Trophoblast cell (in vitro differentiated cells and primary cell): ENCODE measurements around the gene RHOT2.

Source experiments
- DNase-seq, 2 donors: peaks; one replicate each; pipeline ENCODE4 v3.0.0-alpha.2; 2016
- H2AFZ ChIP-seq: 2 replicates; pipeline ENCODE4 v1.6.1; 2013; ENCODE audit warnings: low read length, moderate library complexity, mild to moderate bottlenecking; ENCODE audit not compliant: insufficient read depth, poor library complexity
- H2AK5ac ChIP-seq: 2 replicates; pipeline ENCODE4 v1.6.1; 2013; ENCODE audit warnings: mild to moderate bottlenecking, low read length
- H2BK120ac ChIP-seq: 2 replicates; pipeline ENCODE4 v1.6.1; 2013; ENCODE audit warnings: low read length, mild to moderate bottlenecking, moderate library complexity; ENCODE audit not compliant: insufficient read depth, poor library complexity
- H2BK12ac ChIP-seq: 2 replicates; pipeline ENCODE4 v1.6.1; 2013; ENCODE audit warnings: mild to moderate bottlenecking, low read length, moderate library complexity
- H2BK5ac ChIP-seq: 2 replicates; pipeline ENCODE4 v1.6.1; 2013; ENCODE audit warnings: low read length, low read depth, moderate library complexity, mild to moderate bottlenecking; ENCODE audit not compliant: poor library complexity
- H3K14ac ChIP-seq: 2 replicates; pipeline ENCODE4 v1.6.1; 2013; ENCODE audit warnings: mild to moderate bottlenecking, low read length
- H3K18ac ChIP-seq: 2 replicates; pipeline ENCODE4 v1.6.1; 2013; ENCODE audit warnings: mild to moderate bottlenecking, low read length
- H3K23ac ChIP-seq: 2 replicates; pipeline ENCODE4 v1.6.1; 2013; ENCODE audit warnings: low read length
- H3K27ac ChIP-seq: 2 replicates; pipeline ENCODE4 v1.5.1; 2013; ENCODE audit warnings: low read depth, mild to moderate bottlenecking, inconsistent platforms, low read length, moderate library complexity
- H3K27me3 ChIP-seq: 2 replicates; pipeline ENCODE4 v1.6.1; 2013; ENCODE audit warnings: inconsistent platforms, mild to moderate bottlenecking, low read length, moderate library complexity; ENCODE audit not compliant: insufficient read depth
- H3K36me3 ChIP-seq, 2 experiments: 1 replicate in 1 of 2; 2 replicates in 1 of 2; pipeline ENCODE4 v1.6.1; 2013; ENCODE audit warnings: low read length in 2 of 2, mild to moderate bottlenecking in 2 of 2, moderate library complexity in 1 of 2; ENCODE audit not compliant: insufficient read depth in 2 of 2, control insufficient read depth in 1 of 2
- H3K4ac ChIP-seq: 2 replicates; pipeline ENCODE4 v1.6.1; 2013; ENCODE audit warnings: low read depth, mild to moderate bottlenecking, low read length, moderate library complexity
- H3K4me1 ChIP-seq, 2 experiments: 1 replicate in 1 of 2; 2 replicates in 1 of 2; pipeline ENCODE4 v1.6.1; 2013; ENCODE audit warnings: low read length in 2 of 2, mild to moderate bottlenecking in 2 of 2, moderate library complexity in 1 of 2; ENCODE audit not compliant: insufficient read depth in 2 of 2, control insufficient read depth in 1 of 2
- H3K4me2 ChIP-seq: 2 replicates; pipeline ENCODE4 v1.6.1; 2013; ENCODE audit warnings: inconsistent platforms, mild to moderate bottlenecking, low read length, moderate library complexity
- H3K4me3 ChIP-seq: 2 replicates; pipeline ENCODE4 v1.5.1; 2013; ENCODE audit warnings: mild to moderate bottlenecking, low read depth, low read length, inconsistent platforms
- H3K79me1 ChIP-seq: one replicate; pipeline ENCODE4 v1.6.1; 2013; ENCODE audit warnings: low read length
- H3K79me2 ChIP-seq: 2 replicates; pipeline ENCODE4 v1.6.1; 2013; ENCODE audit warnings: low read length, mild to moderate bottlenecking; ENCODE audit not compliant: control insufficient read depth, insufficient read depth, poor library complexity
- H3K9ac ChIP-seq: 2 replicates; pipeline ENCODE4 v1.6.1; 2013; ENCODE audit warnings: mild to moderate bottlenecking, low read length
- H3K9me3 ChIP-seq: 2 replicates; pipeline ENCODE4 v1.6.1; 2013; ENCODE audit warnings: low read depth, mild to moderate bottlenecking, control low read depth, inconsistent platforms, low read length; ENCODE audit not compliant: insufficient read depth
- H4K12ac ChIP-seq: 2 replicates; pipeline ENCODE4 v1.6.1; 2013; ENCODE audit warnings: low read depth, mild to moderate bottlenecking, low read length, moderate library complexity
- H4K8ac ChIP-seq: 2 replicates; pipeline ENCODE4 v1.6.1; 2013; ENCODE audit warnings: low read depth, mild to moderate bottlenecking, low read length, moderate library complexity
- H4K91ac ChIP-seq: one replicate; pipeline ENCODE4 v1.6.1; 2013; ENCODE audit warnings: low read depth, mild to moderate bottlenecking, low read length, moderate library complexity
- WGBS: extraction: QIAGEN DNeasy Blood & Tissue Kit; methylation state at CpG from one replicate; pipeline ENCODE4 v1.1.7; 2013; ENCODE audit warnings: missing lambda C conversion rate; ENCODE audit not compliant: insufficient read length, insufficient coverage; ENCODE audit errors: extremely low coverage; 5-methylcytosine and 5-hydroxymethylcytosine counted together

The RHOT2 gene

DNA sequence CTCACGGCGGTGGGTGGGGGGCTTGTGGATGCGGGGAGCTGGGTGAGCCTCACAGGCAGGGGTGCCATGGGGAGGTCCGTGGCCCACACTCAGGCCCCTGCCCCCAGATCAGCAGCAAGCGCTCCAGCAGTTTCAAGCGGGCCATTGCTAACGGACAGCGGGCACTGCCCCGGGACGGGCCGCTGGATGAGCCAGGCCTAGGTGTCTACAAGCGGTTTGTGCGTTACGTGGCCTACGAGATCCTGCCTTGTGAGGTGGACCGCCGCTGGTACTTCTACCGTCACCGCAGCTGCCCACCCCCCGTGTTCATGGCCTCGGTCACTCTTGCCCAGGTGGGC, 8.6 kb downstream of the RHOT2 start:
- DNase-seq: no peak

DNA sequence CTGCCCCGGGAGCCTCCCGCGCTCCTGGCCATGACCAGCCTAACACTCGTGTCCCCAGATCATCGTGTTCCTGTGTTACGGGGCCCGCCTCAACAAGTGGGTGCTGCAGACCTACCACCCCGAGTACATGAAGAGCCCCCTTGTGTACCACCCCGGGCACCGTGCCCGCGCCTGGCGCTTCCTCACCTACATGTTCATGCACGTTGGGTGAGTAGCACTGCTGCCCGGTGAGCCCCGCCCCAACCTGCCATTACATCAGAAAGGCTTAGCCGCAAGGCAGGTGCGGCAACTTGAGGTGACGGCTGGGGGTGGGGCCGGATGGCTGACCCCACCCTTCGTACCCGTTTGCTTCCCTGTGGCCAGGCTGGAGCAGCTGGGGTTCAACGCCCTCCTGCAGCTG, 9.0 kb downstream of the RHOT2 start:
- Histone ChIP-seq H3K4me3 (peak overlapping the region; percentile 8), H2BK5ac (no peak overlapping the region), H3K14ac (no peak overlapping the region), H4K91ac (no peak overlapping the region), H3K79me1 (peaks cover 8% of the 10 kb centered on the region), H3K27ac (no peak overlapping the region), H3K4ac (no peak overlapping the region), H3K4me2 (no peak overlapping the region), H3K4me1 (peaks cover 23 to 24% of the 10 kb centered on the region in 2 experiments), H3K79me2 (peaks cover 15% of the 10 kb centered on the region), H3K36me3 (peaks cover 33 to 37% of the 10 kb centered on the region in 2 experiments), H3K9ac (no peak overlapping the region), H2BK12ac (no peak overlapping the region), H4K12ac (no peak overlapping the region), H2AFZ (no peak overlapping the region), H2BK120ac (no peak overlapping the region), H2AK5ac (no peak overlapping the region), H3K27me3 (peaks cover 3% of the 10 kb centered on the region), H3K23ac (no peak overlapping the region), H3K18ac (no peak overlapping the region), H3K9me3 (peaks cover 2% of the 10 kb centered on the region), H4K8ac (no peak overlapping the region)
- peak in 1 of 2 donors; percentile 39 for DNase-seq
- WGBS: no CpG with 5 or more reads among the region's 23 CpGs

More for the DNA sequence above, 8.6 kb downstream of the RHOT2 start:
- peaks cover 8% of the 10 kb centered on the region for H3K79me1 ChIP-seq
- H4K12ac ChIP-seq: no peak overlapping the region
- H3K9ac ChIP-seq: no peak overlapping the region
- H3K27ac ChIP-seq: no peak overlapping the region
- H2BK12ac ChIP-seq: no peak overlapping the region
- H3K27me3 ChIP-seq: peaks cover 3% of the 10 kb centered on the region
- H4K8ac ChIP-seq: no peak overlapping the region
- no peak overlapping the region for H3K4ac ChIP-seq
- H3K4me1 ChIP-seq: peaks cover 19 to 20% of the 10 kb centered on the region in 2 experiments
- no peak overlapping the region for H3K4me3 ChIP-seq
- no peak overlapping the region for H2BK5ac ChIP-seq
- H3K79me2 ChIP-seq: peaks cover 15% of the 10 kb centered on the region
- no peak overlapping the region for H3K18ac ChIP-seq
- no peak overlapping the region for H3K4me2 ChIP-seq
- no peak overlapping the region for H4K91ac ChIP-seq
- no CpG with 5 or more reads among the region's 21 CpGs for WGBS
- no peak overlapping the region for H2AK5ac ChIP-seq
- no peak overlapping the region for H2AFZ ChIP-seq
- H3K14ac ChIP-seq: no peak overlapping the region
- H3K9me3 ChIP-seq: peaks cover 2% of the 10 kb centered on the region
- peaks cover 33 to 36% of the 10 kb centered on the region in 2 experiments for H3K36me3 ChIP-seq
- no peak overlapping the region for H2BK120ac ChIP-seq
- no peak overlapping the region for H3K23ac ChIP-seq

GRCh38 chr16:677316-678190, 9.6 kb downstream of the RHOT2 start:
- Histone ChIP-seq H2BK5ac (no peak overlapping the region), H3K27ac (no peak overlapping the region), H3K9me3 (peaks cover 2% of the 10 kb centered on the region), H3K4me2 (no peak overlapping the region), H3K79me2 (peaks cover 16% of the 10 kb centered on the region), H4K91ac (no peak overlapping the region), H3K4me1 (peaks cover 23 to 26% of the 10 kb centered on the region in 2 experiments), H3K36me3 (peaks cover 33 to 37% of the 10 kb centered on the region in 2 experiments), H3K4ac (no peak overlapping the region), H3K79me1 (peaks cover 8% of the 10 kb centered on the region), H3K14ac (no peak overlapping the region), H4K8ac (no peak overlapping the region), H4K12ac (no peak overlapping the region), H3K27me3 (peaks cover 3% of the 10 kb centered on the region), H2AFZ (no peak overlapping the region), H3K23ac (no peak overlapping the region), H3K9ac (no peak overlapping the region), H3K18ac (no peak overlapping the region), H2BK12ac (no peak overlapping the region), H2AK5ac (no peak overlapping the region), H2BK120ac (no peak overlapping the region), H3K4me3 (peak overlapping the region; percentile 8)
- WGBS: no CpG with 5 or more reads among the region's 57 CpGs
- DNase-seq: peak in 1 of 2 donors; percentile 32

DNA sequence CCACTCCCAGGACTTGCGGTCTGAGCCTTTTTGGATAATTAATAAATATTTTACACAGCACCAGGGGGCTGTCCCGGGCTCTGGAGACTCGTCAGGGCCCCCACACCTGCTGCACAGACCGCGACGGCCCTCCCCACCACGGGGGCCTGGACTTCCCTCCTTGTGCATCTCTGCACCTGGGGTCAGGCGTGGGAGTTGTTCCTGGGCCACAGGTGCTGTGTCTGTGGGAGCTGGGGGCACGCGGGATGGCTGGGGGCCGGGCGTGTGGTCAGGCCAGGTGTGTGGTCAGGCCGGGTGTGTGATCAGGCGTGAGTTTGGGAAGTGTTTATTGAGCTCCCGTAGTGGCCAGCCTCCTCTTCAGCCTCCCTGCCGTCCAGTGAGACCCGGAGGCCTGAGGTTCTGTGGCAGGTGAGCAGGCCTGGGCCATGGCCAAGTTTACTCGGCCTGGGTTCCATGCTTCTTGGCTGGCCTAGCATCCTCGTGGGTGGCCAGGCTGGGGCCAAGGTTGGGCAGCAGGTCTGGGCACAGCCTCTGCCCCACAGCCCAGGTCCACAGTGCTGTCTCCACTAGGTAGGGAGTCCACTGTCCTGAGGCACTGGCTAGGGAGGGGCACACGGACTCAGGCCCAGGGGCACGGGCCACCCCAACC, 10.4 kb downstream of the RHOT2 start:
- H3K9ac ChIP-seq: no peak overlapping the region
- peaks cover 3% of the 10 kb centered on the region for H3K27me3 ChIP-seq
- peak overlapping the region; percentile 76 for H4K8ac ChIP-seq
- no peak overlapping the region for H4K91ac ChIP-seq
- H3K4me1 ChIP-seq: peaks cover 29 to 30% of the 10 kb centered on the region in 2 experiments
- H3K23ac ChIP-seq: no peak overlapping the region
- no peak overlapping the region for H2AFZ ChIP-seq
- H3K4me2 ChIP-seq: no peak overlapping the region
- no CpG with 5 or more reads among the region's 21 CpGs for WGBS
- no peak overlapping the region for H3K27ac ChIP-seq
- H3K36me3 ChIP-seq: peaks cover 33 to 37% of the 10 kb centered on the region in 2 experiments
- peaks cover 4% of the 10 kb centered on the region for H3K9me3 ChIP-seq
- no peak overlapping the region for H2BK120ac ChIP-seq
- DNase-seq: no peak
- H3K79me1 ChIP-seq: peaks cover 8% of the 10 kb centered on the region
- peaks cover 16% of the 10 kb centered on the region for H3K79me2 ChIP-seq
- no peak overlapping the region for H4K12ac ChIP-seq
- H3K18ac ChIP-seq: no peak overlapping the region
- H3K4me3 ChIP-seq: no peak overlapping the region
- no peak overlapping the region for H3K14ac ChIP-seq
- H2BK12ac ChIP-seq: no peak overlapping the region
- no peak overlapping the region for H3K4ac ChIP-seq
- no peak overlapping the region for H2BK5ac ChIP-seq
- H2AK5ac ChIP-seq: peak overlapping the region; percentile 37
